HepG2 (cell line): Measurements from ENCODE around the gene XXYLT1. TPM values are rescaled to one million over a fixed set of nuclear protein-coding genes. Genes with fewer than 3 reads are reported as not detected.

ENCODE experiments used
- CSRNP2 ChIP-seq: sonication (generic); formaldehyde crosslinking; conservative IDR thresholded peaks from 2 replicates; pipeline ENCODE4 v1.8.0; 2022; ENCODE audit warnings: low read depth, missing genetic modification reagents
- ESRRA ChIP-seq: sonication (generic); formaldehyde crosslinking; IDR thresholded peaks from 2 replicates; pipeline ENCODE4 v1.5.1; 2020; ENCODE audit warnings: mild to moderate bottlenecking, low read depth, missing genetic modification reagents
- HNF4A ChIP-seq: sonication (generic); formaldehyde crosslinking; IDR thresholded peaks from 2 replicates; pipeline ENCODE4 v1.4.0; 2020; ENCODE audit warnings: missing genetic modification reagents
- HNRNPUL1 ChIP-seq: fragments of 200-400 bp; formaldehyde crosslinking; IDR thresholded peaks from 2 replicates; pipeline ENCODE4 v1.6.1; 2017; ENCODE audit warnings: low read depth, mild to moderate bottlenecking, low read length, moderate library complexity
- HOXA3 ChIP-seq: sonication (generic); formaldehyde crosslinking; IDR thresholded peaks from 2 replicates; pipeline ENCODE4 v1.5.0; 2020; ENCODE audit warnings: missing genetic modification reagents
- KAT7 ChIP-seq: IDR thresholded peaks from 2 replicates; pipeline ENCODE4 v1.6.1; 2018; ENCODE audit warnings: borderline replicate concordance, missing compliant biosample characterization
- MEIS2 ChIP-seq: sonication (generic); formaldehyde crosslinking; IDR thresholded peaks from 2 replicates; pipeline ENCODE4 v1.9.0; 2021; ENCODE audit warnings: mild to moderate bottlenecking, missing genetic modification reagents
- MIER2 ChIP-seq: IDR thresholded peaks from 2 replicates; pipeline ENCODE4 v1.6.1; 2016; ENCODE audit warnings: missing biosample characterization, missing genetic modification reagents
- NFIC ChIP-seq: IDR thresholded peaks from 2 replicates; pipeline ENCODE4 v1.6.1; 2012; ENCODE audit warnings: mild to moderate bottlenecking, low read length, inconsistent platforms
- SOX13 ChIP-seq, 3 experiments: fragments of 450-650 bp in 1 of 3; sonication (generic) in 1 of 3; formaldehyde crosslinking in 1 of 3; IDR thresholded peaks in 2 of 3; conservative IDR thresholded peaks in 1 of 3; 2 replicates each; pipeline versions ENCODE4 v1.5.0 to v1.6.1; 2016 to 2020; ENCODE audit warnings: antibody characterized with exemption in 1 of 3, mild to moderate bottlenecking in 1 of 3, missing compliant biosample characterization in 1 of 3, missing genetic modification reagents in 1 of 3, moderate library complexity in 1 of 3
- SUZ12 ChIP-seq: fragments of 150-350 bp; IDR thresholded peaks from 2 replicates; pipeline ENCODE4 v1.6.1; 2014; ENCODE audit warnings: low read depth, low read length
- TGIF2 ChIP-seq: IDR thresholded peaks from 2 replicates; pipeline ENCODE4 v1.6.1; 2016; ENCODE audit warnings: control low read depth, missing compliant biosample characterization
- ZNF138 ChIP-seq: sonication (generic); formaldehyde crosslinking; IDR thresholded peaks from 2 replicates; pipeline ENCODE4 v1.5.0; 2020; ENCODE audit warnings: mild to moderate bottlenecking, low read depth, missing genetic modification reagents
- ZNF234 ChIP-seq: sonication (generic); formaldehyde crosslinking; conservative IDR thresholded peaks from 2 replicates; pipeline ENCODE4 v1.5.1; 2020; ENCODE audit warnings: mild to moderate bottlenecking, missing genetic modification reagents
- ZNF34 ChIP-seq: sonication (generic); formaldehyde crosslinking; IDR thresholded peaks from 2 replicates; pipeline ENCODE4 v1.4.0; 2020; ENCODE audit warnings: mild to moderate bottlenecking, missing genetic modification reagents, borderline replicate concordance
- ZNF543 ChIP-seq: sonication (generic); formaldehyde crosslinking; IDR thresholded peaks from 2 replicates; pipeline ENCODE4 v1.4.0; 2020; ENCODE audit warnings: mild to moderate bottlenecking, missing genetic modification reagents
- ZNF777 ChIP-seq: sonication (generic); formaldehyde crosslinking; IDR thresholded peaks from 2 replicates; pipeline ENCODE4 v1.4.0; 2020; ENCODE audit warnings: missing genetic modification reagents
- ZSCAN21 ChIP-seq: sonication (generic); formaldehyde crosslinking; IDR thresholded peaks from 2 replicates; pipeline ENCODE4 v1.8.0; 2022; ENCODE audit warnings: mild to moderate bottlenecking, missing genetic modification reagents, moderate library complexity, borderline replicate concordance
- ZSCAN30 ChIP-seq: sonication (generic); formaldehyde crosslinking; IDR thresholded peaks from 2 replicates; pipeline ENCODE4 v1.5.0; 2020; ENCODE audit warnings: mild to moderate bottlenecking, missing genetic modification reagents
- polyA plus RNA-seq, 8 experiments: library from polyadenylated mRNA; depleted of rRNA in 3 of 8; stranded (reverse) in 7 of 8; unstranded in 1 of 8; fragments of >200 nt; fragmentation: Illumina TruSeq in 4 of 8; extraction: Trizol in 4 of 8; gene quantifications; 2 replicates each; pipeline versions ENCODE4 v1.2.1 to v1.2.3, GENCODE V29; 2011 to 2016; ENCODE audit warnings: low read depth in 4 of 8, missing spikeins in 1 of 8, mixed read lengths in 1 of 8; ENCODE audit not compliant: insufficient read depth in 1 of 8
- total RNA-seq, 5 experiments: library from RNA; depleted of rRNA; stranded (reverse); fragments of >200 nt; fragmentation: Illumina TruSeq; extraction: Trizol; gene quantifications; 2 replicates each; pipeline ENCODE4 v1.2.3, GENCODE V29; 2016; ENCODE audit warnings: low read depth in 1 of 5
- TF ChIP-seq, protein P1 (sequence below): sonication (generic); formaldehyde crosslinking; IDR thresholded peaks from 2 replicates; pipeline ENCODE4 v1.9.0; 2021; ENCODE audit warnings: missing genetic modification reagents, borderline replicate concordance
- TF ChIP-seq, protein P2 (sequence below): sonication (generic); formaldehyde crosslinking; IDR thresholded peaks from 2 replicates; pipeline ENCODE4 v1.8.0; 2022; ENCODE audit warnings: mild to moderate bottlenecking, missing genetic modification reagents; ENCODE audit not compliant: insufficient replicate concordance
- TF ChIP-seq, protein P3 (sequence below): sonication (generic); formaldehyde crosslinking; conservative IDR thresholded peaks from 2 replicates; pipeline ENCODE4 v1.4.0; 2020; ENCODE audit warnings: missing genetic modification reagents

The XXYLT1 gene
- total and polyA plus RNA-seq, 2 of the 13 experiments (the other 11 are each of a cell fraction or from before 2014, with no cell fraction given) = 17.7 to 19.0 TPM

- no peak for TF ChIP-seq ZNF34 (CRISPR knock-in tag)
- no peak for TF ChIP-seq SUZ12
- TF ChIP-seq HNRNPUL1 = no peak
- 0 out of 2 replicates have a peak, but pooled peaks have one; percentile 19 for TF ChIP-seq KAT7 (CRISPR knock-in tag)
- no peak for TF ChIP-seq ZNF138
- TF ChIP-seq, protein P1, sequence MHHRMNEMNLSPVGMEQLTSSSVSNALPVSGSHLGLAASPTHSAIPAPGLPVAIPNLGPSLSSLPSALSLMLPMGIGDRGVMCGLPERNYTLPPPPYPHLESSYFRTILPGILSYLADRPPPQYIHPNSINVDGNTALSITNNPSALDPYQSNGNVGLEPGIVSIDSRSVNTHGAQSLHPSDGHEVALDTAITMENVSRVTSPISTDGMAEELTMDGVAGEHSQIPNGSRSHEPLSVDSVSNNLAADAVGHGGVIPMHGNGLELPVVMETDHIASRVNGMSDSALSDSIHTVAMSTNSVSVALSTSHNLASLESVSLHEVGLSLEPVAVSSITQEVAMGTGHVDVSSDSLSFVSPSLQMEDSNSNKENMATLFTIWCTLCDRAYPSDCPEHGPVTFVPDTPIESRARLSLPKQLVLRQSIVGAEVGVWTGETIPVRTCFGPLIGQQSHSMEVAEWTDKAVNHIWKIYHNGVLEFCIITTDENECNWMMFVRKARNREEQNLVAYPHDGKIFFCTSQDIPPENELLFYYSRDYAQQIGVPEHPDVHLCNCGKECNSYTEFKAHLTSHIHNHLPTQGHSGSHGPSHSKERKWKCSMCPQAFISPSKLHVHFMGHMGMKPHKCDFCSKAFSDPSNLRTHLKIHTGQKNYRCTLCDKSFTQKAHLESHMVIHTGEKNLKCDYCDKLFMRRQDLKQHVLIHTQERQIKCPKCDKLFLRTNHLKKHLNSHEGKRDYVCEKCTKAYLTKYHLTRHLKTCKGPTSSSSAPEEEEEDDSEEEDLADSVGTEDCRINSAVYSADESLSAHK = no peak
- TF ChIP-seq, protein P2, sequence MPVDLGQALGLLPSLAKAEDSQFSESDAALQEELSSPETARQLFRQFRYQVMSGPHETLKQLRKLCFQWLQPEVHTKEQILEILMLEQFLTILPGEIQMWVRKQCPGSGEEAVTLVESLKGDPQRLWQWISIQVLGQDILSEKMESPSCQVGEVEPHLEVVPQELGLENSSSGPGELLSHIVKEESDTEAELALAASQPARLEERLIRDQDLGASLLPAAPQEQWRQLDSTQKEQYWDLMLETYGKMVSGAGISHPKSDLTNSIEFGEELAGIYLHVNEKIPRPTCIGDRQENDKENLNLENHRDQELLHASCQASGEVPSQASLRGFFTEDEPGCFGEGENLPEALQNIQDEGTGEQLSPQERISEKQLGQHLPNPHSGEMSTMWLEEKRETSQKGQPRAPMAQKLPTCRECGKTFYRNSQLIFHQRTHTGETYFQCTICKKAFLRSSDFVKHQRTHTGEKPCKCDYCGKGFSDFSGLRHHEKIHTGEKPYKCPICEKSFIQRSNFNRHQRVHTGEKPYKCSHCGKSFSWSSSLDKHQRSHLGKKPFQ (CRISPR knock-in tag) = no peak
- TF ChIP-seq ZSCAN30 = no peak
- TF ChIP-seq MIER2 (CRISPR knock-in tag) = no peak; the same call in 1 of the 2 replicates
- TF ChIP-seq ZNF543 (CRISPR knock-in tag) = no peak
- TF ChIP-seq ZSCAN21 (CRISPR knock-in tag) = no peak
- peak; percentile 88; the same call in 1 of the 2 replicates for TF ChIP-seq NFIC
- TF ChIP-seq HOXA3 (CRISPR knock-in tag) = no peak
- TF ChIP-seq HNF4A = peak; percentile 82
- no peak for TF ChIP-seq ZNF777 (CRISPR knock-in tag)
- TF ChIP-seq ESRRA = peak; percentile 86
- TF ChIP-seq, protein P3, sequence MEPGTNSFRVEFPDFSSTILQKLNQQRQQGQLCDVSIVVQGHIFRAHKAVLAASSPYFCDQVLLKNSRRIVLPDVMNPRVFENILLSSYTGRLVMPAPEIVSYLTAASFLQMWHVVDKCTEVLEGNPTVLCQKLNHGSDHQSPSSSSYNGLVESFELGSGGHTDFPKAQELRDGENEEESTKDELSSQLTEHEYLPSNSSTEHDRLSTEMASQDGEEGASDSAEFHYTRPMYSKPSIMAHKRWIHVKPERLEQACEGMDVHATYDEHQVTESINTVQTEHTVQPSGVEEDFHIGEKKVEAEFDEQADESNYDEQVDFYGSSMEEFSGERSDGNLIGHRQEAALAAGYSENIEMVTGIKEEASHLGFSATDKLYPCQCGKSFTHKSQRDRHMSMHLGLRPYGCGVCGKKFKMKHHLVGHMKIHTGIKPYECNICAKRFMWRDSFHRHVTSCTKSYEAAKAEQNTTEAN (CRISPR knock-in tag) = peak; percentile 52; the same call in 1 of the 2 replicates
- TF ChIP-seq SOX13 (IDR thresholded peaks at IDR 0.05) = no peak
- TF ChIP-seq SOX13 (CRISPR knock-in tag; conservative IDR thresholded peaks at IDR 0.05 in 1 of 2, IDR thresholded peaks at IDR 0.05 in 1 of 2) = peak in 1 of 2 experiments; percentile 88; a peak in 2 of 4 replicates
- TF ChIP-seq TGIF2 (CRISPR knock-in tag) = peak; percentile 49; the same call in 1 of the 2 replicates
- no peak for TF ChIP-seq ZNF234 (CRISPR knock-in tag)
- peak; percentile 87 for TF ChIP-seq MEIS2 (CRISPR knock-in tag)
- TF ChIP-seq CSRNP2 (CRISPR knock-in tag) = no peak
Measured at GRCh38 chr3:195198426-195199346, 72.3 kb downstream of the XXYLT1 start (continued).
